IMR-90 (cell line): ENCODE data around the gene CMBL. TPM values are rescaled to one million over a fixed set of nuclear protein-coding genes. Genes with fewer than 3 reads are reported as not detected.

Experiments
- ATAC-seq: fragments of 200-7000 bp; cut with Tn5 transposase; 2 replicates; pipeline ENCODE4 v1.9.1; 2020; ENCODE audit warnings: low read depth, mild to moderate bottlenecking, moderate library complexity
- BruUV-seq: library from RNA; stranded (reverse); fragments of 400-500 nt; replicated peaks from 2 replicates; lab custom pipeline; 2021; lab: Mats Ljungman, UMichigan
- CTCF ChIA-PET: fragments of 300-600 bp; formaldehyde crosslinking; extraction: SDS; loops from one replicate; lab custom pipeline; 2021; ENCODE audit warnings: antibody characterized with exemption; lab: Yijun Ruan, JAX
- POLR2A ChIA-PET: fragments of 300-600 bp; sonication (Branson Sonifier 250); formaldehyde crosslinking; loops from one replicate; lab custom pipeline; 2022; ENCODE audit warnings: antibody characterized with exemption; ENCODE audit not compliant: unreplicated experiment; lab: Charles Lee
- DNase-seq: peaks from one replicate; pipeline ENCODE4 v3.0.0; 2013
- H2AFZ ChIP-seq: replicated peaks from 2 replicates; pipeline ENCODE3; 2013; ENCODE audit warnings: low read length, mild to moderate bottlenecking; ENCODE audit not compliant: poor library complexity
- H2AK5ac ChIP-seq: 2 replicates; pipeline ENCODE4 v1.6.1; 2013; ENCODE audit warnings: low read depth, low read length, inconsistent platforms
- H2AK9ac ChIP-seq: replicated peaks from 2 replicates; pipeline ENCODE3; 2013; ENCODE audit warnings: mild to moderate bottlenecking, low read depth, low read length, moderate library complexity; ENCODE audit not compliant: poor library complexity
- H2BK120ac ChIP-seq: 2 replicates; pipeline ENCODE4 v1.6.1; 2013; ENCODE audit warnings: low read depth, low read length, inconsistent platforms
- H2BK15ac ChIP-seq: 3 replicates; pipeline ENCODE4 v1.6.1; 2013; ENCODE audit warnings: low read depth, low read length, inconsistent platforms
- H2BK20ac ChIP-seq: 2 replicates; pipeline ENCODE4 v1.6.1; 2013; ENCODE audit warnings: low read depth, mild to moderate bottlenecking, inconsistent platforms, low read length, moderate library complexity
- H2BK5ac ChIP-seq: 2 replicates; pipeline ENCODE4 v1.6.1; 2013; ENCODE audit warnings: mild to moderate bottlenecking, low read depth, low read length, inconsistent platforms; ENCODE audit not compliant: poor library complexity, severe bottlenecking
- H3K14ac ChIP-seq: replicated peaks from 2 replicates; pipeline ENCODE4 v1.6.1; 2013; ENCODE audit warnings: low read depth, low read length, inconsistent platforms
- H3K18ac ChIP-seq: 2 replicates; pipeline ENCODE4 v1.6.1; 2013; ENCODE audit warnings: low read depth, low read length, control low read depth
- H3K23ac ChIP-seq: 2 replicates; pipeline ENCODE4 v1.6.1; 2013; ENCODE audit warnings: low read depth, low read length, inconsistent platforms
- H3K27ac ChIP-seq: 2 replicates; pipeline ENCODE4 v1.5.1; 2013; ENCODE audit warnings: mild to moderate bottlenecking, control low read depth, low read length; ENCODE audit not compliant: insufficient read depth
- H3K27me3 ChIP-seq: 2 replicates; pipeline ENCODE4 v1.6.1; 2013; ENCODE audit warnings: low read length; ENCODE audit not compliant: control insufficient read depth, insufficient read depth
- H3K36me3 ChIP-seq: 2 replicates; pipeline ENCODE4 v1.6.1; 2013; ENCODE audit warnings: low read length, mixed read lengths; ENCODE audit not compliant: control insufficient read depth, insufficient read depth
- H3K4ac ChIP-seq: 2 replicates; pipeline ENCODE4 v1.6.1; 2013; ENCODE audit warnings: low read depth, low read length, inconsistent platforms
- H3K4me1 ChIP-seq: 2 replicates; pipeline ENCODE4 v1.6.1; 2013; ENCODE audit warnings: low read length, mixed read lengths; ENCODE audit not compliant: control insufficient read depth, insufficient read depth
- H3K4me2 ChIP-seq: 2 replicates; pipeline ENCODE4 v1.6.1; 2013; ENCODE audit warnings: low read depth, mild to moderate bottlenecking, control low read depth, low read length, moderate library complexity
- H3K4me3 ChIP-seq: 2 replicates; pipeline ENCODE4 v1.5.1; 2013; ENCODE audit warnings: low read depth, mild to moderate bottlenecking, control low read depth, low read length, moderate library complexity; ENCODE audit not compliant: insufficient read depth
- H3K56ac ChIP-seq: 2 replicates; pipeline ENCODE4 v1.6.1; 2013; ENCODE audit warnings: low read length, inconsistent platforms; ENCODE audit not compliant: insufficient read depth; ENCODE audit errors: extremely low read depth
- H3K79me1 ChIP-seq, 2 experiments: 2 replicates each; pipeline ENCODE4 v1.6.1; 2013; ENCODE audit warnings: low read length in 2 of 2, inconsistent platforms in 1 of 2, low read depth in 1 of 2
- H3K9ac ChIP-seq: 2 replicates; pipeline ENCODE4 v1.6.1; 2013; ENCODE audit warnings: low read depth, low read length, control low read depth
- H3K9me1 ChIP-seq: 2 replicates; pipeline ENCODE4 v1.6.1; 2013; ENCODE audit warnings: low read length, inconsistent platforms; ENCODE audit not compliant: insufficient read depth
- H3K9me3 ChIP-seq: 2 replicates; pipeline ENCODE4 v1.6.1; 2013; ENCODE audit warnings: low read length; ENCODE audit not compliant: control insufficient read depth, insufficient read depth
- H4K20me1 ChIP-seq: 2 replicates; pipeline ENCODE4 v1.6.1; 2013; ENCODE audit warnings: low read length, inconsistent platforms; ENCODE audit not compliant: insufficient read depth
- H4K5ac ChIP-seq: 2 replicates; pipeline ENCODE4 v1.6.1; 2013; ENCODE audit warnings: mild to moderate bottlenecking, low read depth, low read length, control low read depth
- H4K8ac ChIP-seq, 2 experiments: 2 replicates each; pipeline ENCODE4 v1.6.1; 2013; ENCODE audit warnings: low read depth in 2 of 2, low read length in 2 of 2, control low read depth in 1 of 2, inconsistent platforms in 1 of 2
- H4K91ac ChIP-seq: 2 replicates; pipeline ENCODE4 v1.6.1; 2013; ENCODE audit warnings: low read depth, low read length, inconsistent platforms; ENCODE audit not compliant: insufficient read depth
- CEBPB ChIP-seq: IDR thresholded peaks from 2 replicates; pipeline ENCODE4 v1.6.1; 2012; ENCODE audit warnings: low read depth, low read length, improper control_type of control experiment
- CTCF ChIP-seq: conservative IDR thresholded peaks from 2 replicates; pipeline ENCODE4 v1.5.1; 2012; ENCODE audit warnings: mild to moderate bottlenecking, low read depth, low read length, improper control_type of control experiment
- MXI1 ChIP-seq: IDR thresholded peaks from 2 replicates; pipeline ENCODE4 v1.6.1; 2012; ENCODE audit warnings: low read depth, mild to moderate bottlenecking, low read length, moderate library complexity, borderline replicate concordance
- NFE2L2 ChIP-seq: fragments of 150-350 bp; IDR thresholded peaks from 2 replicates; pipeline ENCODE4 v1.6.1; 2016; ENCODE audit warnings: low read depth, mild to moderate bottlenecking, low read length
- RCOR1 ChIP-seq: IDR thresholded peaks from 2 replicates; pipeline ENCODE4 v1.6.1; 2012; ENCODE audit warnings: mild to moderate bottlenecking, low read length, improper control_type of control experiment; ENCODE audit not compliant: insufficient replicate concordance
- WGBS, 2 experiments: methylation state at CpG; one replicate each; pipeline versions ENCODE4 v1.1.5 to v1.1.7; 2013; ENCODE audit warnings: missing lambda C conversion rate in 2 of 2; ENCODE audit not compliant: insufficient read length in 1 of 2; ENCODE audit errors: extremely low coverage in 2 of 2; 5-methylcytosine and 5-hydroxymethylcytosine counted together
- dilution Hi-C: fragments of 300-500 bp; cut with HindIII; formaldehyde crosslinking; loops from one replicate; pipeline ENCODE4 v1.14.3; 2018; ENCODE audit warnings: low sequenced_read_pairs; ENCODE audit not compliant: unreplicated experiment
- in situ Hi-C: fragments of 300-500 bp; cut with MboI; formaldehyde crosslinking; loops from 3 replicates; pipeline ENCODE4 v1.14.3; 2019; ENCODE audit warnings: low sequenced_read_pairs, inconsistent platforms, mixed read lengths
- intact Hi-C: fragments of 100-400 bp; cut with micrococcal nuclease; formaldehyde crosslinking; loops from 2 replicates; pipeline ENCODE4 v1.10.0; 2022
- polyA plus RNA-seq, 3 experiments: library from polyadenylated mRNA; depleted of rRNA; stranded (reverse); fragments of >200 nt; gene quantifications; 2 replicates each; pipeline ENCODE4 v1.2.3, GENCODE V29; 2012; ENCODE audit warnings: low replicate concordance in 1 of 3
- total RNA-seq: library from RNA; depleted of rRNA; stranded (reverse); fragments of >200 nt; gene quantifications from 2 replicates; pipeline ENCODE4 v1.2.3, GENCODE V29; 2012

CMBL gene
- total and polyA plus RNA-seq, 2 of the 4 experiments (the other 2 are of a cell fraction): 5.0 to 26.3 TPM

GRCh38 chr5:10251405-10251804 lies 56.3 kb downstream of the CMBL start:
- H2BK20ac ChIP-seq: no peak overlapping the region
- dilution Hi-C loops (no loop called here), intact Hi-C loops (no loop called here), in situ Hi-C loops (no loop called here)
- no TSS peak for BruUV-seq
- no peak overlapping the region for H4K5ac ChIP-seq
- no peak for TF ChIP-seq MXI1
- no peak for TF ChIP-seq CTCF
- TF ChIP-seq CEBPB: no peak
- TF ChIP-seq RCOR1: no peak
- no peak for TF ChIP-seq NFE2L2
- peak overlapping the region; percentile 100 for H3K14ac ChIP-seq
- peak overlapping the region; percentile 64 for H3K4me3 ChIP-seq
- H2AK9ac ChIP-seq: peak overlapping the region; percentile 0
- no peak overlapping the region for H2BK5ac ChIP-seq
- peaks cover 10% of the 10 kb centered on the region for H3K36me3 ChIP-seq
- DNase-seq (no peak), ATAC-seq (no peak)
- no peak overlapping the region for H2AK5ac ChIP-seq
- ChIA-PET CTCF (no interaction called here), POLR2A (no interaction called here)
- no peaks in the 10 kb centered on the region for H3K9me3 ChIP-seq
- H3K9me1 ChIP-seq: peaks cover 10% of the 10 kb centered on the region; the same call in 1 of the 2 replicates
- H3K27ac ChIP-seq: peak overlapping the region; percentile 96; the same call in 1 of the 2 replicates
- H3K23ac ChIP-seq: peak overlapping the region; percentile 99
- H2AFZ ChIP-seq: no peak overlapping the region
- H3K27me3 ChIP-seq: no peaks in the 10 kb centered on the region
- peak overlapping the region; percentile 94; the same call in 1 of the 2 replicates for H3K56ac ChIP-seq
- WGBS, 2 experiments: no CpG with 5 or more reads among the region's 7 CpGs
- H3K18ac ChIP-seq: no peak overlapping the region
- H2BK120ac ChIP-seq: no peak overlapping the region
- H4K8ac ChIP-seq: no peak overlapping the region; a peak in 1 of 4 replicates
- H4K20me1 ChIP-seq: peaks cover 48% of the 10 kb centered on the region
- peak overlapping the region; percentile 100; the same call in 1 of the 2 replicates for H3K4ac ChIP-seq
- peaks cover 20 to 70% of the 10 kb centered on the region in 2 experiments for H3K79me1 ChIP-seq
- no peak overlapping the region for H4K91ac ChIP-seq
- H2BK15ac ChIP-seq: no peak overlapping the region
- peak overlapping the region; percentile 97 for H3K9ac ChIP-seq
- peaks cover 8% of the 10 kb centered on the region for H3K4me1 ChIP-seq
- peak overlapping the region; percentile 94 for H3K4me2 ChIP-seq
